GM23338 (cell line): ENCODE results near the gene CDC42BPB.

Experiments used
- CREB1 ChIP-seq: fragments of 250-450 bp; sonication (Bioruptor Pico); IDR thresholded peaks from 2 replicates; pipeline ENCODE4 v1.5.0; 2020; ENCODE audit warnings: low read depth, mild to moderate bottlenecking, moderate library complexity
- CTCF ChIP-seq, 2 experiments: fragments of 200-600 bp in 1 of 2; sonication (generic) in 1 of 2; conservative IDR thresholded peaks; 2 replicates each; pipeline versions ENCODE4 v1.5.1 to v1.6.1; 2016 to 2017; ENCODE audit warnings: antibody characterized with exemption in 2 of 2, low read depth in 2 of 2, mild to moderate bottlenecking in 2 of 2, moderate library complexity in 1 of 2
- ETS1 ChIP-seq: IDR thresholded peaks from 2 replicates; pipeline ENCODE4 v1.6.1; 2016; ENCODE audit warnings: antibody characterized with exemption
- EZH2 ChIP-seq: fragments of 200-600 bp; sonication (generic); IDR thresholded peaks from one replicate; pipeline ENCODE4 v1.8.0; 2017; ENCODE audit warnings: antibody characterized with exemption, mild to moderate bottlenecking, low read depth; ENCODE audit not compliant: unreplicated experiment
- EZH2phosphoT487 ChIP-seq: fragments of 200-600 bp; sonication (generic); IDR thresholded peaks from one replicate; pipeline ENCODE4 v1.8.1; 2018; ENCODE audit warnings: antibody characterized with exemption; ENCODE audit not compliant: unreplicated experiment
- JUNB ChIP-seq: IDR thresholded peaks from one replicate; pipeline ENCODE4 v1.6.1; 2016; ENCODE audit warnings: antibody characterized with exemption; ENCODE audit not compliant: unreplicated experiment
- NANOG ChIP-seq: IDR thresholded peaks from 2 replicates; pipeline ENCODE4 v1.6.1; 2016; ENCODE audit warnings: antibody characterized with exemption, borderline replicate concordance
- POLR2AphosphoS5 ChIP-seq: IDR thresholded peaks from 2 replicates; pipeline ENCODE4 v1.6.1; 2016; ENCODE audit warnings: antibody characterized with exemption, low read depth
- REST ChIP-seq: IDR thresholded peaks from one replicate; pipeline ENCODE4 v1.6.1; 2018; ENCODE audit warnings: antibody characterized with exemption; ENCODE audit not compliant: unreplicated experiment
- STAT1 ChIP-seq: IDR thresholded peaks from one replicate; pipeline ENCODE4 v1.6.1; 2016; ENCODE audit warnings: antibody characterized with exemption; ENCODE audit not compliant: unreplicated experiment

- TF ChIP-seq CTCF (conservative IDR thresholded peaks at IDR 0.05; ENCODE audit: low read depth in 2 of 2) (no peak), EZH2phosphoT487 (no peak), POLR2AphosphoS5 (no peak), EZH2 (no peak), REST (no peak), ETS1 (no peak), JUNB (no peak), NANOG (no peak), CREB1 (CRISPR knock-in tag) (no peak), STAT1 (no peak)
These were observed 105.1 kb downstream of the CDC42BPB start for GRCh38 chr14:102952276-102952675.
